ENCODE data around the gene FUT4.
"Not testable (repeated sequence)": the region's sequence is repeated elsewhere in the genome, so short reads cannot be mapped to it uniquely, and the experiment has no call there.

The FUT4 gene

GRCh38 chr11:94568717-94569116 lies 25.0 kb downstream of the FUT4 start:
- no peak for DNase-seq

- DNase-seq: not testable (repeated sequence)
Observed at GRCh38 chr11:94572975-94573374, 29.3 kb downstream of the FUT4 start.

- DNase-seq: no peak
Observed at GRCh38 chr11:94574193-94574961, 30.7 kb downstream of the FUT4 start.

- no peak for DNase-seq
Observed at GRCh38 chr11:94576306-94576705, 32.6 kb downstream of the FUT4 start.

GRCh38 chr11:94577841-94578240 lies 34.1 kb downstream of the FUT4 start:
- no peak for DNase-seq

GRCh38 chr11:94581926-94582325 lies 38.2 kb downstream of the FUT4 start:
- DNase-seq: no peak

- no peak for DNase-seq
Observed at GRCh38 chr11:94583213-94583865, 39.6 kb downstream of the FUT4 start.

- no peak for DNase-seq
Observed at GRCh38 chr11:94583866-94584500, 40.3 kb downstream of the FUT4 start.

GRCh38 chr11:94584978-94585377 lies 41.3 kb downstream of the FUT4 start:
- no peak for DNase-seq

GRCh38 chr11:94585399-94585798 lies 41.7 kb downstream of the FUT4 start:
- DNase-seq: no peak

- no peak for DNase-seq
Observed at GRCh38 chr11:94586546-94586945, 42.8 kb downstream of the FUT4 start.

GRCh38 chr11:94586978-94587377 lies 43.3 kb downstream of the FUT4 start:
- no peak for DNase-seq

GRCh38 chr11:94588366-94588942 lies 44.7 kb downstream of the FUT4 start:
- DNase-seq: peak; percentile 27

GRCh38 chr11:94590352-94591041 lies 46.8 kb downstream of the FUT4 start:
- no peak for DNase-seq

GRCh38 chr11:94593030-94593429 lies 49.3 kb downstream of the FUT4 start:
- no peak for DNase-seq

- DNase-seq: no peak
Observed at GRCh38 chr11:94595076-94595475, 51.4 kb downstream of the FUT4 start.

GRCh38 chr11:94597896-94598295 lies 54.2 kb downstream of the FUT4 start:
- no peak for DNase-seq

Measured in NCI-H510A treated with DMSO at 0.1 percent for 48 hours (cell line).